Cardiac muscle cell (in vitro differentiated cells and primary cell): ENCODE measurements around the gene IBA57. TPM values are rescaled to one million over a fixed set of nuclear protein-coding genes. Genes with fewer than 3 reads are reported as not detected.
A peak's percentile ranks its signal among the peaks of the same experiment; 100 is the strongest.

Experiments
- DNase-seq, 2 donors: peaks; one replicate each; pipeline versions ENCODE4 v3.0.0 to v3.0.0-alpha.2; 2010 to 2017; ENCODE audit warnings: low read depth in 1 of 2, low spot score in 1 of 2
- H3K27ac ChIP-seq: fragments of 200-600 bp; sonication (generic); 2 replicates; pipeline ENCODE4 v1.5.1; 2016
- H3K27me3 ChIP-seq: fragments of 200-600 bp; sonication (generic); 2 replicates; pipeline ENCODE4 v1.6.0; 2016; ENCODE audit warnings: control low read depth
- H3K36me3 ChIP-seq: fragments of 200-600 bp; sonication (generic); 2 replicates; pipeline ENCODE4 v1.5.1; 2016; ENCODE audit warnings: control low read depth
- H3K4me1 ChIP-seq: fragments of 200-600 bp; sonication (generic); 2 replicates; pipeline ENCODE4 v1.8.1; 2017; ENCODE audit warnings: low read depth, mild to moderate bottlenecking, mixed run types
- H3K4me3 ChIP-seq: fragments of 200-600 bp; sonication (generic); 2 replicates; pipeline ENCODE4 v1.5.1; 2016; ENCODE audit warnings: mild to moderate bottlenecking
- H3K9me3 ChIP-seq: fragments of 200-600 bp; sonication (generic); 2 replicates; pipeline ENCODE4 v1.5.1; 2017; ENCODE audit warnings: low read depth, mild to moderate bottlenecking, control low read depth
- CTCF ChIP-seq: IDR thresholded peaks from 2 replicates; pipeline ENCODE4 v1.5.1; 2012; ENCODE audit warnings: low read depth, mild to moderate bottlenecking, low read length
- polyA plus RNA-seq: library from polyadenylated mRNA; unstranded; fragments of >200 nt; fragmentation: Nextera tagmentation; extraction: Ambion mirVana; gene quantifications from 2 replicates; pipeline ENCODE4 v1.2.1, GENCODE V29; 2016
- total RNA-seq: library from RNA; depleted of rRNA; stranded (reverse); fragments of >200 nt; gene quantifications from 2 replicates; pipeline ENCODE4 v1.2.3, GENCODE V29; 2016

Gene IBA57
- total and polyA plus RNA-seq, 2 experiments from 2014 or later: 5.1 to 6.4 TPM

- Histone ChIP-seq H3K4me1 (peaks cover 10% of the 10 kb centered on the region), H3K27me3 (no peaks in the 10 kb centered on the region), H3K36me3 (no peaks in the 10 kb centered on the region), H3K9me3 (no peaks in the 10 kb centered on the region), H3K4me3 (no peak overlapping the region), H3K27ac (no peak overlapping the region)
- no peak for DNase-seq
- TF ChIP-seq CTCF: no peak
Measured at GRCh38 chr1:228145463-228146416, 19.9 kb upstream of the IBA57 start.

GRCh38 chr1:228146417-228147150 is 19.0 kb upstream of the IBA57 start:
- Histone ChIP-seq H3K36me3 (no peaks in the 10 kb centered on the region), H3K27me3 (no peaks in the 10 kb centered on the region), H3K9me3 (no peaks in the 10 kb centered on the region), H3K27ac (no peak overlapping the region), H3K4me3 (no peak overlapping the region), H3K4me1 (peaks cover 3% of the 10 kb centered on the region)
- TF ChIP-seq CTCF: no peak
- DNase-seq: no peak

GRCh38 chr1:228147151-228147693 is 18.4 kb upstream of the IBA57 start:
- Histone ChIP-seq H3K4me1 (no peaks in the 10 kb centered on the region), H3K9me3 (no peaks in the 10 kb centered on the region), H3K4me3 (no peak overlapping the region), H3K36me3 (no peaks in the 10 kb centered on the region), H3K27me3 (no peaks in the 10 kb centered on the region), H3K27ac (no peak overlapping the region)
- DNase-seq: no peak
- no peak for TF ChIP-seq CTCF

DNA sequence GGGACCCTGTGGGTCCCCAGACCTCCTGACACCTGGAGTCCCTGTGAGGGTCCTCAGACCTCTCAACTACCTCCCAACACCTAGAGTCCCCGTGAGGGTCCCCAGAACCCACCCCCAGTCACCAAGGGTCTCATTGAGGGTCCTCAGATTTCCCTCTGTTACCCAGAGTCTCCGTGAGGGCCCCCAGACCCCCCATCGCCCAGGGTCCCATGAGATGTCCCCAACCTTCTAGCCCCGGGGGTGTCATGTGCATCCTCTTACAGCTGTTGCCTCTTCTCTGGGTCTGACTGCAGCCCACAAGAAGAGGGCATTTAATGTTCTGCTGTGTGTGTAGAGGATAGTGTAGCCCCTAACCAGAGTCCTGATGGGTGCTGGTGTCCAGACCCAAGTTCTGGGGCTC is 17.8 kb upstream of the IBA57 start:
- Histone ChIP-seq H3K27ac (no peak overlapping the region), H3K4me3 (no peak overlapping the region), H3K27me3 (no peaks in the 10 kb centered on the region), H3K9me3 (no peaks in the 10 kb centered on the region), H3K4me1 (no peaks in the 10 kb centered on the region), H3K36me3 (no peaks in the 10 kb centered on the region)
- no peak for TF ChIP-seq CTCF
- no peak for DNase-seq

- DNase-seq: peak in 1 of 2 donors; percentile 53
- TF ChIP-seq CTCF: no peak
- Histone ChIP-seq H3K4me3 (no peak overlapping the region), H3K9me3 (no peaks in the 10 kb centered on the region), H3K27me3 (no peaks in the 10 kb centered on the region), H3K4me1 (no peaks in the 10 kb centered on the region), H3K27ac (no peak overlapping the region), H3K36me3 (no peaks in the 10 kb centered on the region)
Measured at GRCh38 chr1:228148196-228148861, 17.3 kb upstream of the IBA57 start.
